GM12878 (cell line): Measurements from ENCODE around the gene IKZF1. TPM values are rescaled to one million over a fixed set of nuclear protein-coding genes. Genes with fewer than 3 reads are reported as not detected.

Experiments used
- ATAC-seq: fragments of 200-7000 bp; cut with Tn5 transposase; 3 replicates; pipeline ENCODE4 v1.9.1; 2020; ENCODE audit warnings: mild to moderate bottlenecking, moderate library complexity
- BruUV-seq: library from RNA; stranded (reverse); fragments of 400-500 nt; replicated peaks from 2 replicates; lab custom pipeline; 2021; lab: Mats Ljungman, UMichigan
- CTCF ChIA-PET: fragments of 300-600 bp; sonication (Branson Sonifier 250); formaldehyde crosslinking; extraction: SDS; loops from one replicate; lab custom pipeline; 2021; ENCODE audit warnings: inconsistent platforms; lab: Yijun Ruan, JAX
- POLR2A ChIA-PET: fragments of 350-600 bp; formaldehyde crosslinking; extraction: SDS; loops from one replicate; lab custom pipeline; 2021; ENCODE audit warnings: inconsistent platforms; lab: Charles Lee
- RAD21 ChIA-PET: fragments of 300-600 bp; sonication (Branson Sonifier 250); formaldehyde crosslinking; loops from one replicate; lab custom pipeline; 2023; ENCODE audit warnings: antibody characterized with exemption; ENCODE audit not compliant: unreplicated experiment; lab: Charles Lee
- SMC1A ChIA-PET: fragments of 300-600 bp; sonication (Branson Sonifier 250); formaldehyde crosslinking; loops from one replicate; lab custom pipeline; 2023; ENCODE audit not compliant: unreplicated experiment, uncharacterized antibody; lab: Charles Lee
- DNase-seq: peaks from one replicate; pipeline ENCODE4 v3.0.0-alpha.2; 2011; ENCODE audit warnings: low read depth, low spot score
- FAIRE-seq: peaks from 3 replicates; lab custom pipeline; 2011; peaks lifted over from hg19 to GRCh38; lab: Jason Lieb, UNC
- H2AFZ ChIP-seq: 2 replicates; pipeline ENCODE4 v1.6.0; 2011; ENCODE audit warnings: low read depth, low read length, control low read depth; ENCODE audit not compliant: control insufficient read depth
- H3K27ac ChIP-seq: 2 replicates; pipeline ENCODE4 v1.5.1; 2011; ENCODE audit warnings: control low read depth; ENCODE audit not compliant: control insufficient read depth, insufficient read depth
- H3K27me3 ChIP-seq, 2 experiments: replicated peaks in 1 of 2; 2 replicates each; pipeline versions ENCODE4 v1.6.0 to v1.6.1; 2011; ENCODE audit warnings: low read length in 1 of 2; ENCODE audit not compliant: control insufficient read depth in 2 of 2, insufficient read depth in 2 of 2
- H3K36me3 ChIP-seq, 2 experiments: 2 replicates each; pipeline ENCODE4 v1.5.1; 2011; ENCODE audit warnings: low read length in 1 of 2; ENCODE audit not compliant: control insufficient read depth in 2 of 2, insufficient read depth in 2 of 2
- H3K4me1 ChIP-seq: 2 replicates; pipeline ENCODE4 v1.6.1; 2011; ENCODE audit warnings: mild to moderate bottlenecking, low read length, moderate library complexity, mixed read lengths; ENCODE audit not compliant: control insufficient read depth, insufficient read depth
- H3K4me2 ChIP-seq: 2 replicates; pipeline ENCODE4 v1.6.0; 2011; ENCODE audit warnings: control low read depth; ENCODE audit not compliant: control insufficient read depth, insufficient read depth
- H3K4me3 ChIP-seq: fragments of 200-600 bp; sonication (generic); 2 replicates; pipeline ENCODE4 v1.5.1; 2016
- H3K79me2 ChIP-seq: 2 replicates; pipeline ENCODE4 v1.6.0; 2011; ENCODE audit warnings: low read length; ENCODE audit not compliant: control insufficient read depth, insufficient read depth
- H3K9ac ChIP-seq: 2 replicates; pipeline ENCODE4 v1.8.0; 2011; ENCODE audit warnings: low read length, control low read depth, mixed read lengths; ENCODE audit not compliant: control insufficient read depth, insufficient read depth
- H3K9me3 ChIP-seq: replicated peaks from 3 replicates; pipeline ENCODE4 v1.5.1; 2011; ENCODE audit warnings: mild to moderate bottlenecking, low read length; ENCODE audit not compliant: control insufficient read depth, insufficient read depth
- H4K20me1 ChIP-seq: 2 replicates; pipeline ENCODE4 v1.6.0; 2011; ENCODE audit not compliant: control insufficient read depth, insufficient read depth
- SREBF2 ChIP-seq: IDR thresholded peaks from 2 replicates; pipeline ENCODE4 v1.6.1; 2012; ENCODE audit warnings: mild to moderate bottlenecking, low read length
- WRNIP1 ChIP-seq: IDR thresholded peaks from 2 replicates; pipeline ENCODE4 v1.6.1; 2011; ENCODE audit warnings: low read depth, low read length, improper control_type of control experiment, borderline replicate concordance
- WGBS: methylation state at CpG from one replicate; pipeline ENCODE4 v1.1.6; 2016; ENCODE audit warnings: low lambda C conversion rate; ENCODE audit not compliant: insufficient replicate concordance, insufficient coverage; ENCODE audit errors: missing lambda C conversion rate; 5-methylcytosine and 5-hydroxymethylcytosine counted together
- in situ Hi-C: fragments of 300-500 bp; cut with MboI; formaldehyde crosslinking; loops from 9 replicates; pipeline ENCODE4 v1.14.3; 2018; ENCODE audit warnings: mixed read lengths
- intact Hi-C: fragments of 100-400 bp; cut with micrococcal nuclease; formaldehyde crosslinking; loops from one replicate; pipeline ENCODE4 v1.14.2; 2022; ENCODE audit not compliant: unreplicated experiment
- polyA plus RNA-seq, 11 experiments: library from polyadenylated mRNA; depleted of rRNA in 4 of 11; unstranded in 6 of 11; stranded (reverse) in 5 of 11; fragments of >200 nt; fragmentation: Nextera tagmentation in 4 of 11; fragmentation: Illumina TruSeq in 1 of 11; extraction: Ambion mirVana in 4 of 11; extraction: Trizol in 1 of 11; gene quantifications; 1 replicate in 1 of 11; 2 replicates in 10 of 11; pipeline versions ENCODE4 v1.2.1 to v1.2.3, GENCODE V29; 2011 to 2016; ENCODE audit warnings: inconsistent platforms in 2 of 11, missing spikeins in 2 of 11, low read depth in 1 of 11
- total RNA-seq, 4 experiments: library from RNA; depleted of rRNA in 3 of 4; stranded (reverse); fragments of >200 nt in 3 of 4; fragmentation: Illumina TruSeq in 1 of 4; extraction: Trizol in 1 of 4; gene quantifications; 2 replicates each; pipeline versions ENCODE4 v1.2.1 to v1.2.3, GENCODE V29; 2013 to 2021
- TF ChIP-seq, protein P1 (sequence below): fragments of 450-650 bp; IDR thresholded peaks from 2 replicates; pipeline ENCODE4 v1.6.1; 2018; ENCODE audit warnings: mild to moderate bottlenecking, low read depth, moderate library complexity; ENCODE audit not compliant: partially characterized antibody
- TF ChIP-seq, protein P2 (sequence below): fragments of 450-650 bp; IDR thresholded peaks from 2 replicates; pipeline ENCODE4 v1.6.1; 2017; ENCODE audit warnings: mild to moderate bottlenecking

The IKZF1 gene
- total and polyA plus RNA-seq, 10 of the 15 experiments (the other 5 are each of a cell fraction or from before 2014, with no cell fraction given) = 27.2 to 125 (median 71.6) TPM

DNA sequence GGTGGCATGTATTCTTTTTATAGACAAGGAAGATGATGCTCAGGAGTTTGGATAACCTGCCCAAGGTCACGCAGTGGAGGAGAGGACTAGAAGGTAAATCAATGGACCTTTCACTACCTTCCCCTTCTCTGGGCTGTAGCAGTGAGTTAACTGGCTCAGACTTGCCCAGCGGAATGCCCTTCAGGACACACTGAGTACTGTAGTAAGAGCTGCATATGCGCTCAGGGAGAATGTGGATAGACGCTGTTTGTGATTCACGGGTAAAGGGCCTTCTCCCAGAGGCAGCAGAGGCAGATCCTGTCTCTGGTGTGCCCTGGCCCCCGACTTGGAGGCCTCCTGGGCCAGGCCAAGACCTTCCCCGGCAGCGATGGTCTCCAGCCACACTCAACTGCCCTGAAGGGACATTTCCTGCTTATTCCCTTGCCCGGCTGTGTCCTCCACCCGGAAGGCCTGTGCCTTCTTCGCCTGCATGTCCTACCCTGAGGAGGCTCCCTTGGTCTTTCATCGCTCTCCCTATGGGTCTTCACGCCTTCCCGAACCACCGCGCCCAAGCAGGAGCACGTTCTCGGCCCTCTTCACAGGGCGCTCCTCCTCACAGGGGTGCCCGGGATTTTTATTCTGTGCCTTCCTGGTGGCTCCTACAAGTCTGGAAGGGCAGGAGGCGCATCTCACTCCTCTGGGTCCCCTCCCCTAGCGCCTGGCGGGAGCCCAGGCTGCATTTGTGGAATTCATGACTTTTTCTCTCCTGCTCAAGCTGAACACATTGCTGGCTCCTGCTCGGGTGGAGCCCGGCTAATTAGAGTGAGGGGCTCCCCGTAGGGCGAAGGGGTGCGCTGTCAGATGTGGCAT, 1.8 kb upstream of the IKZF1 start:
- Histone ChIP-seq H3K27ac (no peak overlapping the region), H3K9ac (no peak overlapping the region), H4K20me1 (no peaks in the 10 kb centered on the region), H3K79me2 (peaks cover 33% of the 10 kb centered on the region), H3K4me1 (peaks cover 1% of the 10 kb centered on the region; the same call in 1 of the 2 replicates), H3K4me3 (no peak overlapping the region), H3K4me2 (no peak overlapping the region), H3K9me3 (no peaks in the 10 kb centered on the region), H2AFZ (no peak overlapping the region), H3K27me3 (no peaks in the 10 kb centered on the region), H3K36me3 (no peaks in the 10 kb centered on the region)
- in situ Hi-C loops (no loop called here), intact Hi-C loops (no loop called here)
- 82% methylated on average over 28 of the region's 28 CpGs for WGBS
- FAIRE-seq = no peak
- no TSS peak for BruUV-seq
- ATAC-seq = no peak
- RAD21 ChIA-PET = interaction anchor here (1.1 kb wide), 1 partner anchor 29 kb away, joined by 3 read pairs; no protein-coding TSS in a partner anchor
- TF ChIP-seq, protein P1, sequence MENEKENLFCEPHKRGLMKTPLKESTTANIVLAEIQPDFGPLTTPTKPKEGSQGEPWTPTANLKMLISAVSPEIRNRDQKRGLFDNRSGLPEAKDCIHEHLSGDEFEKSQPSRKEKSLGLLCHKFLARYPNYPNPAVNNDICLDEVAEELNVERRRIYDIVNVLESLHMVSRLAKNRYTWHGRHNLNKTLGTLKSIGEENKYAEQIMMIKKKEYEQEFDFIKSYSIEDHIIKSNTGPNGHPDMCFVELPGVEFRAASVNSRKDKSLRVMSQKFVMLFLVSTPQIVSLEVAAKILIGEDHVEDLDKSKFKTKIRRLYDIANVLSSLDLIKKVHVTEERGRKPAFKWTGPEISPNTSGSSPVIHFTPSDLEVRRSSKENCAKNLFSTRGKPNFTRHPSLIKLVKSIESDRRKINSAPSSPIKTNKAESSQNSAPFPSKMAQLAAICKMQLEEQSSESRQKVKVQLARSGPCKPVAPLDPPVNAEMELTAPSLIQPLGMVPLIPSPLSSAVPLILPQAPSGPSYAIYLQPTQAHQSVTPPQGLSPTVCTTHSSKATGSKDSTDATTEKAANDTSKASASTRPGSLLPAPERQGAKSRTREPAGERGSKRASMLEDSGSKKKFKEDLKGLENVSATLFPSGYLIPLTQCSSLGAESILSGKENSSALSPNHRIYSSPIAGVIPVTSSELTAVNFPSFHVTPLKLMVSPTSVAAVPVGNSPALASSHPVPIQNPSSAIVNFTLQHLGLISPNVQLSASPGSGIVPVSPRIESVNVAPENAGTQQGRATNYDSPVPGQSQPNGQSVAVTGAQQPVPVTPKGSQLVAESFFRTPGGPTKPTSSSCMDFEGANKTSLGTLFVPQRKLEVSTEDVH = no peak
- TF ChIP-seq WRNIP1 = no peak
- TF ChIP-seq SREBF2 = no peak
- TF ChIP-seq, protein P2, sequence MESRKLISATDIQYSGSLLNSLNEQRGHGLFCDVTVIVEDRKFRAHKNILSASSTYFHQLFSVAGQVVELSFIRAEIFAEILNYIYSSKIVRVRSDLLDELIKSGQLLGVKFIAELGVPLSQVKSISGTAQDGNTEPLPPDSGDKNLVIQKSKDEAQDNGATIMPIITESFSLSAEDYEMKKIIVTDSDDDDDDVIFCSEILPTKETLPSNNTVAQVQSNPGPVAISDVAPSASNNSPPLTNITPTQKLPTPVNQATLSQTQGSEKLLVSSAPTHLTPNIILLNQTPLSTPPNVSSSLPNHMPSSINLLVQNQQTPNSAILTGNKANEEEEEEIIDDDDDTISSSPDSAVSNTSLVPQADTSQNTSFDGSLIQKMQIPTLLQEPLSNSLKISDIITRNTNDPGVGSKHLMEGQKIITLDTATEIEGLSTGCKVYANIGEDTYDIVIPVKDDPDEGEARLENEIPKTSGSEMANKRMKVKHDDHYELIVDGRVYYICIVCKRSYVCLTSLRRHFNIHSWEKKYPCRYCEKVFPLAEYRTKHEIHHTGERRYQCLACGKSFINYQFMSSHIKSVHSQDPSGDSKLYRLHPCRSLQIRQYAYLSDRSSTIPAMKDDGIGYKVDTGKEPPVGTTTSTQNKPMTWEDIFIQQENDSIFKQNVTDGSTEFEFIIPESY = peak; percentile 75
- POLR2A ChIA-PET = interaction anchor here (3.7 kb wide), 1 partner anchor 21 kb away, joined by 24 read pairs; no protein-coding TSS in a partner anchor
- DNase-seq = no peak
- CTCF ChIA-PET = no interaction called here
- SMC1A ChIA-PET = interaction anchor here (0.6 kb wide), 1 partner anchor 155 kb away, joined by 3 read pairs; no protein-coding TSS in a partner anchor
